HepG2 (cell line): Measurements from ENCODE around the gene ADSS1. TPM values are rescaled to one million over a fixed set of nuclear protein-coding genes. Genes with fewer than 3 reads are reported as not detected.

ENCODE experiments used
- AGO2 ChIP-seq: fragments of 200-400 bp; formaldehyde crosslinking; optimal IDR thresholded peaks from 2 replicates; pipeline ENCODE3; 2017; ENCODE audit warnings: mild to moderate bottlenecking, low read depth, low read length, moderate library complexity
- FOSL2 ChIP-seq: sonication (generic); formaldehyde crosslinking; IDR thresholded peaks from 2 replicates; pipeline ENCODE4 v1.4.0; 2020; ENCODE audit warnings: missing genetic modification reagents
- FOXC1 ChIP-seq: sonication (generic); formaldehyde crosslinking; IDR thresholded peaks from 2 replicates; pipeline ENCODE4 v1.8.0; 2022; ENCODE audit warnings: mild to moderate bottlenecking, missing genetic modification reagents, borderline replicate concordance
- MAZ ChIP-seq, 2 experiments: sonication (generic) in 1 of 2; formaldehyde crosslinking in 1 of 2; IDR thresholded peaks; 2 replicates each; pipeline versions ENCODE4 v1.5.0 to v1.6.1; 2012 to 2020; ENCODE audit warnings: low read depth in 2 of 2, mild to moderate bottlenecking in 2 of 2, borderline replicate concordance in 1 of 2, improper control_type of control experiment in 1 of 2, low read length in 1 of 2, missing genetic modification reagents in 1 of 2, moderate library complexity in 1 of 2
- NCOR1 ChIP-seq: fragments of 200-600 bp; sonication (generic); IDR thresholded peaks from 2 replicates; pipeline ENCODE4 v1.7.0; 2017; ENCODE audit warnings: antibody characterized with exemption, low read length, borderline replicate concordance
- PHF8 ChIP-seq: sonication (generic); formaldehyde crosslinking; IDR thresholded peaks from 2 replicates; pipeline ENCODE4 v1.5.0; 2020; ENCODE audit warnings: missing genetic modification reagents
- RXRB ChIP-seq: IDR thresholded peaks from 2 replicates; pipeline ENCODE4 v1.6.1; 2016; ENCODE audit warnings: borderline replicate concordance, missing genetic modification reagents, missing compliant biosample characterization
- ZBTB42 ChIP-seq: sonication (generic); formaldehyde crosslinking; IDR thresholded peaks from 2 replicates; pipeline ENCODE4 v1.5.0; 2020; ENCODE audit warnings: mild to moderate bottlenecking, missing genetic modification reagents
- ZNF350 ChIP-seq: sonication (generic); formaldehyde crosslinking; IDR thresholded peaks from 2 replicates; pipeline ENCODE4 v1.4.0; 2020; ENCODE audit warnings: mild to moderate bottlenecking, low read depth, missing genetic modification reagents, borderline replicate concordance
- ZNF605 ChIP-seq: sonication (generic); formaldehyde crosslinking; IDR thresholded peaks from 2 replicates; pipeline ENCODE4 v1.8.0; 2022; ENCODE audit warnings: mild to moderate bottlenecking, missing genetic modification reagents
- ZNF747 ChIP-seq: sonication (generic); formaldehyde crosslinking; IDR thresholded peaks from 2 replicates; pipeline ENCODE4 v1.8.1; 2023; ENCODE audit warnings: missing genetic modification reagents, mild to moderate bottlenecking, borderline replicate concordance
- ZNF776 ChIP-seq: sonication (generic); formaldehyde crosslinking; IDR thresholded peaks from 2 replicates; pipeline ENCODE4 v1.4.0; 2020; ENCODE audit warnings: mild to moderate bottlenecking, missing genetic modification reagents
- ZNF777 ChIP-seq: sonication (generic); formaldehyde crosslinking; IDR thresholded peaks from 2 replicates; pipeline ENCODE4 v1.4.0; 2020; ENCODE audit warnings: missing genetic modification reagents
- polyA plus RNA-seq, 8 experiments: library from polyadenylated mRNA; depleted of rRNA in 3 of 8; stranded (reverse) in 7 of 8; unstranded in 1 of 8; fragments of >200 nt; fragmentation: Illumina TruSeq in 4 of 8; extraction: Trizol in 4 of 8; gene quantifications; 2 replicates each; pipeline versions ENCODE4 v1.2.1 to v1.2.3, GENCODE V29; 2011 to 2016; ENCODE audit warnings: low read depth in 4 of 8, missing spikeins in 1 of 8, mixed read lengths in 1 of 8; ENCODE audit not compliant: insufficient read depth in 1 of 8
- total RNA-seq, 5 experiments: library from RNA; depleted of rRNA; stranded (reverse); fragments of >200 nt; fragmentation: Illumina TruSeq; extraction: Trizol; gene quantifications; 2 replicates each; pipeline ENCODE4 v1.2.3, GENCODE V29; 2016; ENCODE audit warnings: low read depth in 1 of 5
- TF ChIP-seq, protein P1 (sequence below): sonication (generic); formaldehyde crosslinking; IDR thresholded peaks from 2 replicates; pipeline ENCODE4 v1.8.1; 2023; ENCODE audit warnings: mild to moderate bottlenecking, moderate library complexity, missing genetic modification reagents
- TF ChIP-seq, protein P2 (sequence below): sonication (generic); formaldehyde crosslinking; IDR thresholded peaks from 2 replicates; pipeline ENCODE4 v1.5.1; 2020; ENCODE audit warnings: mild to moderate bottlenecking, missing genetic modification reagents, moderate library complexity
- TF ChIP-seq, protein P3 (sequence below): sonication (generic); formaldehyde crosslinking; IDR thresholded peaks from 2 replicates; pipeline ENCODE4 v1.5.0; 2020; ENCODE audit warnings: missing genetic modification reagents
- TF ChIP-seq, protein P4 (sequence below): IDR thresholded peaks from 2 replicates; pipeline ENCODE4 v1.6.1; 2016
- TF ChIP-seq, protein P5 (sequence below): sonication (generic); formaldehyde crosslinking; IDR thresholded peaks from 2 replicates; pipeline ENCODE4 v1.9.0; 2021; ENCODE audit warnings: missing genetic modification reagents, mild to moderate bottlenecking, borderline replicate concordance
- TF ChIP-seq, protein P6 (sequence below): IDR thresholded peaks from 2 replicates; pipeline ENCODE4 v1.6.1; 2016; ENCODE audit warnings: mild to moderate bottlenecking

Gene ADSS1
- total and polyA plus RNA-seq, 2 of the 13 experiments (the other 11 are each of a cell fraction or from before 2014, with no cell fraction given) = 1.0 to 36.7 TPM

DNA sequence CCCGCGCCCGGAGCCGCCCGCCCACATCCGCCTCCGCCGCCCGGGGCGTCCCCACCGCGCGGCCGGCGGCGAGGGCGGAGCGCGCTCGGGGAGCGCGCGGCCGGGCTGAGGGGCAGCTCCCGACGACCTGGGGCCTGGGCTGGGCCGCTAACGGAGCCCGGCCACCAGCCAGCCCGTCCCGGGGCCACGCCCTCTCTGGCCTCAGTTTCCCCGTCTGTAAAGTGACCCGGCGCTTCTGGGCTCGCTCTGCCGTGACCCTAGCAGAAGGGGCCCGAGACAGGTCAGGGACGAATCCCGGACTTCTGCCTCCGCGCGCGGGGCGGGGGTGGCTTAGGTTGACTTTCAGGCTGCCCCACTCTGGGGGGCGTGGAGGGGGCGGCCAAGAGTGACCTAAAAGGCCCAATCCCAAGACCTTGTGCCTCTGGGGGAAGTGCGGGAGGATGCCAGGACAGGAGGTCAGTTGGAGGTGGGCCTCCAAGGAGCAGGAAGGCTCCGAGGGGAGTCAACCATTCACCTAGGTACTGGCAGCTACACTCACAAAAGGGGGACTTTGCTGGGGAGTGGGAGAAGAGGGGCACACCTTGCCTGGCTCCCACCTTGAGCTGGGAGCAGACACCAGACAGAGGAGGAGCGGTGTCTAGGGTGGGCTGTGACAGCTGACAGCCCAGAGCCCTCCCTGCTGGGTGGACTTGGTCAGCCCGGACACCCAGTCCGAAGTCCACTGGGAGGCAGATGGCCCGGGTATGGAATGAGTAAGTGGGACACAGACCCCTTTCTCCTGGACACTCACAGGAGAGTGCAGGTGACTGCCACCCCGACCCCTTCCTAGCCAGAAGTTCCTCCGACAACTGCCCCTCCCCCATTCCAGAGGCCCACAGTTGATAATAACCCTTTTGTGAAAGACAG, 72.0 kb downstream of the ADSS1 start (continued):
- TF ChIP-seq, protein P1, sequence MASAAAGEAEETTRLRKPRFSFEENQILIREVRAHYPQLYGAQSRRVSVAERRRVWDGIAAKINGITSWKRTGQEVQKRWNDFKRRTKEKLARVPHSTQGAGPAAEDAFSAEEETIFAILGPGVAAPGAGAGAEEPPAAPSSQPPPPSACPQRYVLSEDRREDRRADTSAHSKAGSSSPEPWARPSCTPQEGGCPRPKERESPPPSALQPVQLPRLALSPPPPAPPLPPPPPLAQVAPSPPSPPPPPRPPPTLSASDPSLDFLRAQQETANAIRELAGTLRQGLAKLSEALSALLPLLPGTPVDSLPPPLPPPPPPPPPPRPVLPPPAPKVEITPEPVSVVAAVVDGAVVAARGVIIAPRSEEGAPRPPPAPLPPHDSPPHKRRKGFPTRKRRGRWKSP = 0 out of 2 replicates have a peak, but pooled peaks have one; percentile 27
- TF ChIP-seq, protein P2, sequence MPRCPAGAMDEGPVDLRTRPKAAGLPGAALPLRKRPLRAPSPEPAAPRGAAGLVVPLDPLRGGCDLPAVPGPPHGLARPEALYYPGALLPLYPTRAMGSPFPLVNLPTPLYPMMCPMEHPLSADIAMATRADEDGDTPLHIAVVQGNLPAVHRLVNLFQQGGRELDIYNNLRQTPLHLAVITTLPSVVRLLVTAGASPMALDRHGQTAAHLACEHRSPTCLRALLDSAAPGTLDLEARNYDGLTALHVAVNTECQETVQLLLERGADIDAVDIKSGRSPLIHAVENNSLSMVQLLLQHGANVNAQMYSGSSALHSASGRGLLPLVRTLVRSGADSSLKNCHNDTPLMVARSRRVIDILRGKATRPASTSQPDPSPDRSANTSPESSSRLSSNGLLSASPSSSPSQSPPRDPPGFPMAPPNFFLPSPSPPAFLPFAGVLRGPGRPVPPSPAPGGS (CRISPR knock-in tag) = no peak
- 0 out of 2 replicates have a peak, but pooled peaks have one; percentile 15 for TF ChIP-seq ZNF605 (CRISPR knock-in tag)
- TF ChIP-seq ZBTB42 (CRISPR knock-in tag) = 0 out of 2 replicates have a peak, but pooled peaks have one; percentile 48
- TF ChIP-seq ZNF777 (CRISPR knock-in tag) = peak; percentile 30; the same call in 1 of the 2 replicates
- TF ChIP-seq PHF8 (CRISPR knock-in tag) = peak; percentile 56
- TF ChIP-seq ZNF776 (CRISPR knock-in tag) = 0 out of 2 replicates have a peak, but pooled peaks have one; percentile 49
- TF ChIP-seq AGO2 = peak; percentile 75
- peak; percentile 26; the same call in 1 of the 2 replicates for TF ChIP-seq FOSL2
- TF ChIP-seq, protein P3, sequence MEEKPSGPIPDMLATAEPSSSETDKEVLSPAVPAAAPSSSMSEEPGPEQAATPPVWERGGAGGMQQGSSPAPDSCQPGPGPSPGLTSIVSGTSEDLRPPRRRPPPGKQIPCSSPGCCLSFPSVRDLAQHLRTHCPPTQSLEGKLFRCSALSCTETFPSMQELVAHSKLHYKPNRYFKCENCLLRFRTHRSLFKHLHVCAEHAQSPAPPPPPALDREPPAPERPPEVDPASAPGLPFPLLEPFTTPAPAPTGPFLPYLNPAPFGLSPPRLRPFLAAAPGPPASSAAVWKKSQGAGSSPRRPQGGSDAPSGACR (CRISPR knock-in tag) = no peak
- peak; percentile 59 for TF ChIP-seq ZNF350
- TF ChIP-seq RXRB (CRISPR knock-in tag) = 0 out of 2 replicates have a peak, but pooled peaks have one; percentile 12
- TF ChIP-seq ZNF747 (CRISPR knock-in tag) = peak; percentile 37; the same call in 1 of the 2 replicates
- TF ChIP-seq, protein P4, sequence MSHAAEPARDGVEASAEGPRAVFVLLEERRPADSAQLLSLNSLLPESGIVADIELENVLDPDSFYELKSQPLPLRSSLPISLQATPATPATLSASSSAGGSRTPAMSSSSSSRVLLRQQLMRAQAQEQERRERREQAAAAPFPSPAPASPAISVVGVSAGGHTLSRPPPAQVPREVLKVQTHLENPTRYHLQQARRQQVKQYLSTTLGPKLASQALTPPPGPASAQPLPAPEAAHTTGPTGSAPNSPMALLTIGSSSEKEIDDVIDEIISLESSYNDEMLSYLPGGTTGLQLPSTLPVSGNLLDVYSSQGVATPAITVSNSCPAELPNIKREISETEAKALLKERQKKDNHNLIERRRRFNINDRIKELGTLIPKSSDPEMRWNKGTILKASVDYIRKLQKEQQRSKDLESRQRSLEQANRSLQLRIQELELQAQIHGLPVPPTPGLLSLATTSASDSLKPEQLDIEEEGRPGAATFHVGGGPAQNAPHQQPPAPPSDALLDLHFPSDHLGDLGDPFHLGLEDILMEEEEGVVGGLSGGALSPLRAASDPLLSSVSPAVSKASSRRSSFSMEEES (CRISPR knock-in tag) = peak; percentile 38; the same call in 1 of the 2 replicates
- TF ChIP-seq, protein P5, sequence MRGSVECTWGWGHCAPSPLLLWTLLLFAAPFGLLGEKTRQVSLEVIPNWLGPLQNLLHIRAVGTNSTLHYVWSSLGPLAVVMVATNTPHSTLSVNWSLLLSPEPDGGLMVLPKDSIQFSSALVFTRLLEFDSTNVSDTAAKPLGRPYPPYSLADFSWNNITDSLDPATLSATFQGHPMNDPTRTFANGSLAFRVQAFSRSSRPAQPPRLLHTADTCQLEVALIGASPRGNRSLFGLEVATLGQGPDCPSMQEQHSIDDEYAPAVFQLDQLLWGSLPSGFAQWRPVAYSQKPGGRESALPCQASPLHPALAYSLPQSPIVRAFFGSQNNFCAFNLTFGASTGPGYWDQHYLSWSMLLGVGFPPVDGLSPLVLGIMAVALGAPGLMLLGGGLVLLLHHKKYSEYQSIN = no peak
- TF ChIP-seq MAZ (IDR thresholded peaks at IDR 0.05; ENCODE audit: borderline replicate concordance, low read depth, low read length) = no peak
- 0 out of 2 replicates have a peak, but pooled peaks have one; percentile 56 for TF ChIP-seq MAZ (CRISPR knock-in tag; IDR thresholded peaks at IDR 0.05; ENCODE audit: low read depth)
- TF ChIP-seq, protein P6, sequence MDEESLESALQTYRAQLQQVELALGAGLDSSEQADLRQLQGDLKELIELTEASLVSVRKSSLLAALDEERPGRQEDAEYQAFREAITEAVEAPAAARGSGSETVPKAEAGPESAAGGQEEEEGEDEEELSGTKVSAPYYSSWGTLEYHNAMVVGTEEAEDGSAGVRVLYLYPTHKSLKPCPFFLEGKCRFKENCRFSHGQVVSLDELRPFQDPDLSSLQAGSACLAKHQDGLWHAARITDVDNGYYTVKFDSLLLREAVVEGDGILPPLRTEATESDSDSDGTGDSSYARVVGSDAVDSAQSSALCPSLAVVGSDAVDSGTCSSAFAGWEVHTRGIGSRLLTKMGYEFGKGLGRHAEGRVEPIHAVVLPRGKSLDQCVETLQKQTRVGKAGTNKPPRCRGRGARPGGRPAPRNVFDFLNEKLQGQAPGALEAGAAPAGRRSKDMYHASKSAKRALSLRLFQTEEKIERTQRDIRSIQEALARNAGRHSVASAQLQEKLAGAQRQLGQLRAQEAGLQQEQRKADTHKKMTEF (CRISPR knock-in tag) = 0 out of 2 replicates have a peak, but pooled peaks have one; percentile 29
- peak; percentile 53; the same call in 1 of the 2 replicates for TF ChIP-seq NCOR1
- no peak for TF ChIP-seq FOXC1 (CRISPR knock-in tag)
